ENCODE data around the gene LGALS9.
A peak's percentile ranks its signal among the peaks of the same experiment; 100 is the strongest.
"Not testable (repeated sequence)": the region's sequence is repeated elsewhere in the genome, so short reads cannot be mapped to it uniquely, and the experiment has no call there.

The LGALS9 gene

GRCh38 chr17:27655525-27656111, 24.6 kb downstream of the LGALS9 start:
- not testable (repeated sequence) for DNase-seq

GRCh38 chr17:27656620-27657019, 25.6 kb downstream of the LGALS9 start:
- DNase-seq, result not testable (repeated sequence)

- DNase-seq, result no peak
Observed at GRCh38 chr17:27657620-27658019, 26.6 kb downstream of the LGALS9 start.

- DNase-seq, result no peak
Observed at GRCh38 chr17:27659683-27660082, 28.7 kb downstream of the LGALS9 start.

GRCh38 chr17:27660436-27660835, 29.4 kb downstream of the LGALS9 start:
- no peak for DNase-seq

- peak; percentile 16 for DNase-seq
Observed at GRCh38 chr17:27663936-27664605, 33.1 kb downstream of the LGALS9 start.

- DNase-seq, result peak; percentile 6
Observed at GRCh38 chr17:27664606-27664965, 33.6 kb downstream of the LGALS9 start.

- DNase-seq, result peak; percentile 13
Observed at GRCh38 chr17:27665549-27665948, 34.6 kb downstream of the LGALS9 start.

GRCh38 chr17:27666270-27666669, 35.3 kb downstream of the LGALS9 start:
- not testable (repeated sequence) for DNase-seq

- DNase-seq, result peak; percentile 13
Observed at GRCh38 chr17:27666831-27667560, 36.0 kb downstream of the LGALS9 start.

- DNase-seq, result no peak
Observed at GRCh38 chr17:27667656-27668487, 36.9 kb downstream of the LGALS9 start.

- DNase-seq, result no peak
Observed at GRCh38 chr17:27668488-27668823, 37.5 kb downstream of the LGALS9 start.

GRCh38 chr17:27669136-27669535, 38.1 kb downstream of the LGALS9 start:
- no peak for DNase-seq

GRCh38 chr17:27669850-27670249, 38.9 kb downstream of the LGALS9 start:
- DNase-seq, result no peak

- no peak for DNase-seq
Observed at GRCh38 chr17:27670791-27671590, 40.0 kb downstream of the LGALS9 start.

GRCh38 chr17:27671591-27671910, 40.6 kb downstream of the LGALS9 start:
- no peak for DNase-seq

GRCh38 chr17:27671977-27672480, 41.0 kb downstream of the LGALS9 start:
- not testable (repeated sequence) for DNase-seq

GRCh38 chr17:27674335-27674734, 43.3 kb downstream of the LGALS9 start:
- DNase-seq, result no peak

GRCh38 chr17:27677191-27677590, 46.2 kb downstream of the LGALS9 start:
- no peak for DNase-seq

- DNase-seq, result not testable (repeated sequence)
Observed at GRCh38 chr17:27686322-27686721, 55.3 kb downstream of the LGALS9 start.

- DNase-seq, result no peak
Observed at GRCh38 chr17:27690882-27691281, 59.9 kb downstream of the LGALS9 start.

GRCh38 chr17:27695254-27695814, 64.3 kb downstream of the LGALS9 start:
- DNase-seq, result not testable (repeated sequence)

All from CD4-positive, alpha-beta T cell treated with Interleukin-15 for 1 hour (primary cell).